ENCODE measurements around the gene AP1S2.

Gene AP1S2

DNA sequence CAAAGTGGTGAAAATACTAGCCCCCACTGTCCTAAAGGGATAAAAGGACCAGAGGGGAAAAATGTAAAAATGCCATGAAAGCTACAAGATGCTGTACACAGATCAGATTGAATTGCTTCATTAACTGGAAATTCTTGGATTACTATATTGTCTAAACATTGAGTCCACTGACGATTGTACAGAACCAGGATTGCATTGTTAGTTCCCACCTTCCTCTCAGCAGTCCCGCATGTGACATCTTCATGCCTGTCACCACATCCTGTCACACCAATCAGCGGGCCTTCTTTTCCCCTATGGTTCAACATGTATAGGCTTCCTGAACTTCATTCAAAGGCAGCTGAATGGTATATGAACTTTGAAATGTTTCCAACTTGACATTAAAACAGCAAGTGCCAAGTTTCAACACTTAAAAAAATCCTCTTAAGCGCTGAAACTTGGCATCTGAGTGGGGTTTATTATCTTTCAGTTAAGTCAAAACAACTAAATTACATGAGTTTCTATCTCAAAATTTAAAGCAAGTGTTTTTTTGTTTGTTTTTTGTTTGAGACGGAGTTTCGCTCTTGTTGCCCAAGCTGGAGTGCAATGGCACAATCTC, 39.7 kb downstream of the AP1S2 start:
- DNase-seq (ENCODE audit: low read depth), result no peak
- TF ChIP-seq, protein P1, sequence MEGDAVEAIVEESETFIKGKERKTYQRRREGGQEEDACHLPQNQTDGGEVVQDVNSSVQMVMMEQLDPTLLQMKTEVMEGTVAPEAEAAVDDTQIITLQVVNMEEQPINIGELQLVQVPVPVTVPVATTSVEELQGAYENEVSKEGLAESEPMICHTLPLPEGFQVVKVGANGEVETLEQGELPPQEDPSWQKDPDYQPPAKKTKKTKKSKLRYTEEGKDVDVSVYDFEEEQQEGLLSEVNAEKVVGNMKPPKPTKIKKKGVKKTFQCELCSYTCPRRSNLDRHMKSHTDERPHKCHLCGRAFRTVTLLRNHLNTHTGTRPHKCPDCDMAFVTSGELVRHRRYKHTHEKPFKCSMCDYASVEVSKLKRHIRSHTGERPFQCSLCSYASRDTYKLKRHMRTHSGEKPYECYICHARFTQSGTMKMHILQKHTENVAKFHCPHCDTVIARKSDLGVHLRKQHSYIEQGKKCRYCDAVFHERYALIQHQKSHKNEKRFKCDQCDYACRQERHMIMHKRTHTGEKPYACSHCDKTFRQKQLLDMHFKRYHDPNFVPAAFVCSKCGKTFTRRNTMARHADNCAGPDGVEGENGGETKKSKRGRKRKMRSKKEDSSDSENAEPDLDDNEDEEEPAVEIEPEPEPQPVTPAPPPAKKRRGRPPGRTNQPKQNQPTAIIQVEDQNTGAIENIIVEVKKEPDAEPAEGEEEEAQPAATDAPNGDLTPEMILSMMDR (IDR thresholded peaks at IDR 0.05; ENCODE audit: low read length, missing control alignments), result no peak
- H3K4me3 ChIP-seq (replicated peaks; ENCODE audit: low read depth, low read length), result no peak overlapping the region

DNA sequence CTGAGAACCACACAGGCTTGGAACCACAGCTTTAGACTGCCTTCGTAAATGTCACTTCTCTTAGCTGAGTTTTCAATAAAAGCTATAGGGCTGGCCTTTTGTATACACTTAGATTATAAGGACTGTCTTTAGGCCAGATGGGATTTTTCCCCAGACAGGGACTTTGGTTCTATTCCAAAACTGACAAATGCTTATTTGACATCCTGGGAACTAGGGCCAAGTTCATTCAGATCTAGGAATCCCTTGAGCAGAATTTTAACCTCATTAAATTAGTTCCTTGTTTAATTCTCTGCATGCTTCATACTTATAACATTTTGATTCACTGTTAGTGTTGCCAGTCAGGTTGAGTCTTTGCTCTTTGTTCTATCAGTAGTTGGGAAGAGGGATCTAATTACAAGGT, 41.2 kb downstream of the AP1S2 start:
- no peak overlapping the region for H3K4me3 ChIP-seq (replicated peaks; ENCODE audit: low read depth, low read length)
- no peak for DNase-seq (ENCODE audit: low read depth)
- TF ChIP-seq, protein P1 (IDR thresholded peaks at IDR 0.05; ENCODE audit: low read length, missing control alignments), result no peak

DNA sequence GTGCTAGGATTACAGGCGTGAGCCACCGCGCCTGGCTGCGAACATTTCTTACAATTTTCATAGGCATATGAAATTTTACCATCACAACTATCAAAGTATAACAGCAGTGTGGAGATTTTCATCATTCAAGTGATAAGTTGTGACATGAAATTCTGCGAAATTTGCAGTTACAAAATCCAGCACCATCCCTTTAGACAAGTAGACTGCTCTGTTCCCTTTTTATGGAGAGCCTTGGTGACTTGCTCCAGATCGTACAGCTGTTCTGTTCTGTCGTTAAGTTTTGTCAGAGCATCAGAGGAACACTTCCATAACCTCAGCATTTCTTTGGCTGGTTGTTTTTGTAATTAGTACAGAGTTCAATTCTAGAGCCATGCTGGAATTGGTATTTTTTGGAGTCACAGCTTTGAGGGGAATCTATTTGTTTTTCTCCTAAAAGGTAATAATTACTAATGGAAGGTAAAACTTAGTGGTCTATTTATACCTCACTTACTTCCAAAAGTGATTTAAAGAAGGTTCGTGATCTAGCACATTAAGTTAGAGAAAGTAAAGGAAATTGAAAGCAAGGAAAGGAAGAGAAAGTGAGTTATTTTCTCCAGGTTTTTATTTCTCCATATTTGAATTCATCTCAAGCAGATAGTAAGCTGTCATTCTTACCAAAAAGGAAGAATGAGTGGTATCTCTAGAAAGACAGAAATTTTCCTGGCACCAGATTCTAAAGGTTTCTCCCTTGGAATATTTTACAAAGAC, 42.2 kb downstream of the AP1S2 start:
- no peak overlapping the region for H3K4me3 ChIP-seq (replicated peaks; ENCODE audit: low read depth, low read length)
- TF ChIP-seq, protein P1 (IDR thresholded peaks at IDR 0.05; ENCODE audit: low read length, missing control alignments), result no peak
- no peak for DNase-seq (ENCODE audit: low read depth)

DNA sequence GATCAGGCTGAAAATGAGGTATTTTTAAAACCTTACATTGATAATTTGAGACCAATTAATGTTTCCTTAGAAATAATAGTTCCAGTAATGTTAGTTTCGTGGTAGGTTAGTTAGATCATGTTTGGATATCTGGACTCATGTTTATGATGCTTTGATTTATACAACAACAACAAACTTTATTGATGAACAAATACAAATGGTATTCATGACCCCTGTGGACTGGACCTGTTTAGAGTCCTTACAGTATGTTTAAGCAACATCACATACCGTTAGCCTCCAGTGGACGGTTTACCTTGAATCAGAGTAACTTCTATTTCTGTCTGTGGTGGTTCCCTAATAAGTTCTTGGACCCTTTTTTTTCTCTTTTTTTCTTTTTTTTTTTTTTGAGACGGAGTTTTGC, 46.4 kb downstream of the AP1S2 start:
- no peak for DNase-seq (ENCODE audit: low read depth)
- no peak overlapping the region for H3K4me3 ChIP-seq (replicated peaks; ENCODE audit: low read depth, low read length)
- TF ChIP-seq, protein P1 (IDR thresholded peaks at IDR 0.05; ENCODE audit: low read length, missing control alignments), result no peak

DNA sequence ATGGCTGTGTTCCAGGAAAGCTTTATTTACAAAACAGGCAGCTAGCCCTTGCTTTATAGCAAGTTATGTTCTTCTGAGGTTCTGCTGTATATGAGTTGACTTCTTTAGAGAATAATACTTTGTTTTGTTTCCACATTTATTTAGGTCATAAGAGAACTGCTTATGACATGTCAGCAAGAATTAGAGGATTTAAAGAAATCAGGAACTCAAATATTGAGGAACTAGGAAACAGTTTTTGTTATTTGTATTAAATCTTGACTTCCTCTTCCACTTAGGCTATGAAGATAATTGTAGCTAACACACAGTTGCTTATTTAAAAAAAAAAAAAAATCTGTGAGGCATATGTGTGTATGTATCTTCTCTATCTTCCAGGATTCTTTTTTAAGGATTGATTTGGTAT, 50.0 kb downstream of the AP1S2 start:
- TF ChIP-seq, protein P1 (IDR thresholded peaks at IDR 0.05; ENCODE audit: low read length, missing control alignments), result no peak
- DNase-seq (ENCODE audit: low read depth), result no peak
- H3K4me3 ChIP-seq (replicated peaks; ENCODE audit: low read depth, low read length), result no peak overlapping the region

DNA sequence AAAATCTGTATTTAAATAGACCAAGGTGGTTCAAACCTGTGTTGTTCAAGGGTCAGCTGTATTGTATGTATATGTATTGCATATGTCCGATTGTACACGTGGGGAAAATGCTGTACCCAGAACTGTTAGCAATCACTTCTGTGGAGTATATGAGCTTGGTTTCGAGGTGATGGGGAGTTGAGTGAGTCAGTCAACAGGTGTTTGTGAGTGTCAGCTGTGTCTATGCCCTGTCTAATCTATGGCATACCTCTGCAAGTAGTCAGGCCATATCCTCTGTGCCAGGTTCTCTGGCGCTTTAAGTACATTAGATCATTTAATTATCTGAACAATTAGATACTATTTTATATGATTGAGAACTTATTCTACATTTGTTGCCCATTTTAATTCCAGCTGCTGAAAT, 56.9 kb downstream of the AP1S2 start:
- no peak for DNase-seq (ENCODE audit: low read depth)
- no peak overlapping the region for H3K4me3 ChIP-seq (replicated peaks; ENCODE audit: low read depth, low read length)
- TF ChIP-seq, protein P1 (IDR thresholded peaks at IDR 0.05; ENCODE audit: low read length, missing control alignments), result no peak

Data from fibroblast of pulmonary artery (primary cell).